NCI-H2029 (cell line): ENCODE data around the gene MEIS1.
A peak's percentile ranks its signal among the peaks of the same experiment; 100 is the strongest.

Experiments
- DNase-seq: peaks from one replicate; lab custom pipeline; 2025; lab: John Stamatoyannopoulos, UW

Gene MEIS1

DNA sequence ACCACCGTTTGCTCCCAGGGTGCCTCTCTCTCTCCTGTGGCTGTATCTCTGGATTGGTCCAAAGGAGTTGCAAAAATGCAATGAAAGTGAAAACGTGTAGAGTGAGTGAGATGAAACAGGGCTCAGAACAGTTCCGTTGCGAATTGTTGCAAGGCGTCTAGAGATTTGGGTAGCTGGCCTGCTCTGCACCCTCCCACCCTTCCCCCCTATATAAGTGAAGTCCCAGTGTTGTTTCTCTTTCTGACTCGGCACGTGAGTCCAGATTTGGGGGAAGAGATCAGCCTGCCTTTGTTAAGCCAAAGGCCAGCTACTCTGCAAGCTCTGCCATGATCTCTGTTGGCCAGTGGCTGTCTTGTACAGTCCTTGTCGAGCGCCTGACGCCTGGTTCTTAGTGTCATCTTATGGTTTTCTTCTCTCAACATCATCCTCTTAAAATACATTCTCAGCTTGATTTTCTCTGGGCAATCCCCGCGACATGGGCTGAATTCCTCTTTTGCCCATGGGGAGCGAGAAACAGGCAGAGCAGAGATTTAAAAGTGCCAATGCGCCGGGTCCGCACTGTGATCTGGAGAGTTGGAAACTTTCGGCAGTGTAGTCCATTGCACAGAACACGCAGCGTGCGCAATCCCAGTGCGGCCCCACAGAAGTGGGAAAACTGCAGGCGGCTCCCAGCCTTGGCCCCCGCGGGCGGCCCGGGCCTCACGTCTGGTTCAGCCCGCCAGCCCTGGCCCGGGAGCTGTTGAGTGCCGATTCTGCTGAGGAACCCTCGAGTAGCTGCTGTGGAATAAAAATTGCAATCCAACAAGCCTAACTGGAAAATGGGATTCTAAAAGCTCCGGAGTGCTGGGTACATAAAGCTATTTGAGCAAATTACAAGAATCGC is 9.3 kb downstream of the MEIS1 start:
- no peak for DNase-seq

DNA sequence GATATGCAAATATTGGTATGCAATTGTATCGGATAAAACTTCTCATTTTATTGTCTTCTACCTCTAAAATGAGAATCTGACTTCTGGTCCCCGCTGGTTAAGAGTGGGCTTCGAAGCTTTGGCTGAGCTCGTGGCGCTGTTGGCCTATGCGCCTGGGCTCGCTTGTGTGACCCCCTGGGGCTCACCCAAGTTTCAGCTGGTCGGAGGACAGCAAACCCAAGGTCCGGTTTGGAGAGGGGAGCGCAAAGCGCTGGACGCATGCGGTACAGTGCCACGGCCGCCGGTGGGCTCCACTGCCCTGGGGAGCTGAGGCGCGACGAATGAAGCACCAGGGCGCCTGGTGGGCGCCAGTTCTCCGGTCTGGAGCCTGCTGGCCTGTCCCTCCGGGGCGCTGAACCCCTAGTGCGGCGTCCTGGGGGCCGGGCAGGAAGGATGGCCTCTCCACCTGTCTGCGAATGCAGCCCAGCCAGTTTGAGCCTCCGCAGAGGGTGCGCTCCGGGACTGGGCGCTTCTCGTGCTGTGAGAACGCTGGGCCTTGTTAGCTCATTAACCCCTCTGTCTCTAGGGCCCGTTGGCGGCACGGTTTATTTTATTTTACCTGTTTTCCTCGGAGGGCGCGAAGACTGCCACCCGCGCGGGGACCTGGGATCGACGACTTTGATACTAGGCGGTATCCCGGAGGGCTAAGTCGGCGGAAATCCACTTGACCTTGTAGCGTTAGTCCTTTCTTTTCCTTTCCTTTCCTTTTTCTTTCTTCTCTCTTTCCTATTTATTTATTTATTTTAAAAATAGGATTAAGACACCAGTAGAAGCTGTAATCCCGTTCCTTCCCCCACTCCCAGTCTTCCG is 10.4 kb downstream of the MEIS1 start:
- no peak for DNase-seq

DNA sequence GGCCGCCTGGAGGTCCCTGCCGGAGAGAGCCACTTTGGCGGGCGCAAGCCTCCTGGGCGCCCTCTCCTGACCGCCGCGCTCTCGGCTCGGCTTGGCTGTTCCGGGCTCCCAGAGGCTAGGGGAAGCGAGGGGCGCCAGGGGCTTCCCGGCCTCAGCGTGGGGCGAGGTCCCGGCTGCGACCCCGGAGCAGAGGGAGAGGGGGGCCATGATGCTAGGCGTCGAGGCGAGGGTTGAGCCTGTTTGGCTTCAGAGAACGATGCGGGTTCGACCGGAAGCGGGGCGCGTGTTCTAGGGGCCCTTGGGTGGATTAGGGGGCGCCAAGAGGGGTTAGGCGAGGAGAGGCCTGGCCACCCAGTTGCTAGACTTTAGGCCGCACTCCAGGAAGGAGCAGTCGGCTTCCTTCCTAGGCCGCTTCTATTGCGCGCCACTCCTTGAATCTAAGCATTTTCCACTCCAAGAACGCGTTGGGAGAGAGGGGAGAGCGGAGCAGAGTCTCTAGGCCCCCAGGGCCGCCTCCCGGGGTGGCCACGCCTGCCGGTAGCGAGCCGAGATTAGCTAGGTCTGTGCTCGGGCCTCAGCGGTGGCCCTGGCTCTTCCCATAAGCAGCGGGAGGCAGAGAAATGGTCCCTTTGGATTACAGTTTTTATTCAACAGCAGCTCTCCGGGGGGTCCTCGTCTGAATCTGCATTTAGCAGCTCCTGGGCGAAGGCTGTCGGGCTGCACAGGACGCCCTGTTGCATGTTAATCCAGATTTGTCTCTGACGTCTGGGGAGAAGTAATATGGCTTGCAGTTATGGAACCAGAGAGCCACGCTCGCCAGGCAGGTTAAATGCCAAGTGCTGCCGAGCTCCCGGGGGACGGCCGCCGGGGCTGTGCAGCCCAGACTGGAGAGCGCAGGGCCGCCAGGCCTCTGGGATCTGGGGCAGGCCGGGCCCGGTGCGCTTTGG is 11.3 kb downstream of the MEIS1 start:
- DNase-seq, result no peak

DNA sequence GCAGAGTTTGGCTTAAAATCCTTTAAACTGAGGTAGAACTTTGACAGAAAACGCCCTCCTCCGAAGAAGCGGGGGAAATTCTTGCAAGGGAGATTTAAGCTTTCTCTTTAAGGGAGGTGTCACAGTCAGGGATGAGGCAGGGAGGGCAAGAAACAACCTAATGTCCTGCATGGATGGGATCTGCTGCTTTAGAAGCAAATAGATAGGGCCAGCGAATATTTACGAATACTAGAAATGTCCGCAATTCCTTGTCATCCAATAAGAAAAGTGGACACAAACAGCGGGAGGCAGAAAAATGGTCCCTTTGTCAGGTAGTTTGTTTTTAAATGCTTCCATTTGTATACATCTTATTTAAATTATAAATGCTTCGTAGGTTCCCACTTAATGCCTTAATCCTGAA is 12.0 kb downstream of the MEIS1 start:
- no peak for DNase-seq

DNA sequence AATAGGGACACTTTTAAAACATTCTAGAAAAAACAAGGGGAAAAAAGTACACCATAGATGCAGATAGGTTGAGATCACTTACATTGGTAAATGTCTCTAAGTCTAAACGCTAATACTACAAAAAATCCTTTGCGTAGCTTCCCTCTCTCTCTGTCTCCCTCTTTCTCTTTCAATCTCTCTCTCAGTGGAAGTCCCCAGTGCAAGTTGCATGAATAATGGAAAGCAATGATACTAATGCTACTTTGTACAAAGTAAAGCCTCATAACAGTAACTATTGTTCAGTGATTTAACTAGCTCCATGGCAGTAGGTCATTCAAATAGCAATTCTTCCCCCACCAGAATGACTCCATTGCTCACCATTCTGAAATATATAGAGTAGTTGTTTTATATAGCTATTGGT is 12.8 kb downstream of the MEIS1 start:
- DNase-seq, result no peak

DNA sequence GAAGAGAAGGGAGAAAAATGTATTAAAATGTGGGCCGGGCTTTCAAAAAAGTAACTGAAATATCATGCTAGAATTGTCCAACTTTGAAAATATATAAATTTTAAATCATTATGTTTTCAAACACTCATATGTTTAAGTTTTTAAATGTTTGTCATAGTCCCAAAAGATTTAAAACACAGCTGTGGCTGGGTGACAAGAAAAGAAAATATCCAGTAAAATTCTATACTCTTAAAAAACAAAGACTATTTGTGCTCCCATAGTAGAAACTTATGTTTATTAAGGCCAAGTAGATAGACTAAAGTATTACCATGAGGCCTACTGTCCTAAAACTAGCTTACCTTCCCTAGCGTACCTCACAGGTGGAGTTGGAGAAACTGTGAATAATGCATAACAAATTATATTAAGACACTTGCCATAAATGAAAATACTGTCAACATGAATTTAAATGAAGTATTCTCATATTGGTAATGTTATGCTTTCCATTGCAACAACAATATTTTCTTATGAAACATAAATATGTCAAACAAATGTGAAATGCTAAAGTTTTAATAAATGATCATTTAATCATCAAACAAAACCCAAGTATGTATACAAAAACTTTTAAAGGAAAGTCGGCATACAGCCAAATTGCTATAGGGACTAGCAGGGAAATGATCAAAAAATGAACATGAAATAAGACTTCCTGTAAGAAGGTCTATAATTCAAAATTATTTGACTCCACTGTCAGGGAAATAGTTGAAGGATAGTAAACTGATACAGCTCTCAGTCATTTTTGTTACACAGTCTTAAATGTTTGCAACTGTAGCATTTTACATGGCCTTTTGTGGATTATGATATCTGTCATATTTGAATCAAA is 13.4 kb downstream of the MEIS1 start:
- DNase-seq, result no peak

DNA sequence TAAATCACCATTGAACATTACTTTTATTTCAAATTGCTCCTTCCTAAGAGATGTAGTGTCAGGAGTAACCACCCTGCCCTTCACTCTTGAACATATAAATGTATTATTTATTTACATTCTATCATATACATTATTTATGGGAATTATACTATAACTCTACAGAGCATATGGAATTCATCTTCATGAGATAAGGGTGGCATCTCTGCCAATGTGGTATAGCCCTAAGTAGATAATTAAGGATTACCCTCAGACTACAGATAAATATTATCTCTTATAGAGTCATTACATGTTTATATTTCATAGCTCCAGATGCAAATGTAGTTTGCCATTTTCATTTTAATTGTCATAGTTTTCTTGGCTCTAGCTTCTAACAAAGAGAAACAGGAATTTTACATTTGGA is 17.3 kb downstream of the MEIS1 start:
- no peak for DNase-seq

DNA sequence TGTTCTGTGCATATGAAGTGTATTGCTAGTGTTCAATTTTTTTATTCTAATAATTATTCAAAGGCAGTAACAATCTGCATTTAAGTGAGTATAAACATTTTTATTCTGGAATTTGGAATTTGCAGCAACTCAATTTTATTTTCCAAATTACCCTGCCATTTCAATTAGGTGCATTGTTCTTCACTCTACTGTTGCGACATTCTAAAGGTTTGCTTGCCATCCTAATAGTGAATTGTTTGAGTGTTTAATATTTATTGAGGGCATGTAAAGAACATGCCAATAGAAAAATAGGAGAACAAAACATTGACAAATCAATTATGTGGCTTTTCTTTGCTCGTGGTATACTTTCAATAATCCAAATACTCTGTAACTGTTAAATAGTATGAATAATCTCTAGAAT is 18.0 kb downstream of the MEIS1 start:
- no peak for DNase-seq

DNA sequence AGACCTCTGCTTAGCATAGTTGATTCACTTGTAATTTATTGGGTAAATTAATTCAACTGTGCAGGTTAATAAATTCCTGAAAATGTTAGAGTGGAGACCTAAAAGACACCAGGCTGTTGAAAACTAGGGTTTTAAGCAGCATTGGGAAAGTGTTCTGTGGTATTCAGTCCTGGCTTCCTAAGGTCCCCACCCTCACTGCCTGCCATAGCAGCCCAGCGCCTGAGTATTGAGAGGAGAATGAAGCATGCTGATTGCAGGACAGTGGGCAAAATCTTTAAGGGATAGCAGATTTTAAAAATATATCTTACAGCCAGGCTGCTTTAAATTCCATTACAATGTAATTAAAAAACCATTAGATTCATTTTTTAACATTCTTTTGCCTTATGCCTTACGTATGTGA is 20.6 kb downstream of the MEIS1 start:
- DNase-seq, result no peak

DNA sequence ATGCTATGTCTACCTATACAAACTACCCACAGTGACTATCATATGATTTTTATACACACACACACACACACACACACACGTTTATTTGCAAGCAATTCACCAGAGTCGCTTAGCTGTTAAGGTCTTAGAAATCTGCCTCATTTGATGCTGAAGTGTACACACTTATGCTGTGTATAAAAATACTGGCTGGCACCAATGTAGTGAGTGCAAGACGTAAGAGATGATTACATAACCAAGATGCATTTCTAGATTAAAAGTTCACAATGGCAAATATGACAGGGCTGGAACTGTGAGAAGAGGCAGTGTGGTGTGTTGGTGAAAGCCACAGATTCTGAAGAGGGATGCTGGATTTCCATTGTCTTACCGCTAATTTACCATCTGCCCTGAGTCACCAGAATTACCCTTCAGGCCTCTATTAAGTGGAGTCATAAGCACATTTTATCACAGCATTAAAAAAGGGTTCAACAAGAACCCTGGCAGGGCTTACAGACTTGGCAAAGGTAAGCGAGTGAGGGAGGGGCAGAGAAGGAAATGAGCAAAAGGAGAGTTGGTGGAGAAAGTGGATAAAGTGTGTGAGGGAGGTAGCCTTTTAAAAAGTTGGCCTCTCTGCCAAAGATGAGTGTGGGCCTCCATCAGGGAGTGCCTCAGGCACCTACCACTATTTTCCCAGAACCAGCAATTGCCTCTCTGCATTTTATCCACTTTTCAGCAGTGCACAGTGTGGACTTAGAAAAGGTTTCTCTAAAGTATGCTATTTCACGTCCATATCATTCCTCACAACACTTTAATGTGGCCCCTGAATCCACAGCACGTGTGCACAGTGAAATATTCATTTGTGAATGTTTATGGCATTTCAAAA is 21.5 kb downstream of the MEIS1 start:
- DNase-seq, result peak; percentile 1

DNA sequence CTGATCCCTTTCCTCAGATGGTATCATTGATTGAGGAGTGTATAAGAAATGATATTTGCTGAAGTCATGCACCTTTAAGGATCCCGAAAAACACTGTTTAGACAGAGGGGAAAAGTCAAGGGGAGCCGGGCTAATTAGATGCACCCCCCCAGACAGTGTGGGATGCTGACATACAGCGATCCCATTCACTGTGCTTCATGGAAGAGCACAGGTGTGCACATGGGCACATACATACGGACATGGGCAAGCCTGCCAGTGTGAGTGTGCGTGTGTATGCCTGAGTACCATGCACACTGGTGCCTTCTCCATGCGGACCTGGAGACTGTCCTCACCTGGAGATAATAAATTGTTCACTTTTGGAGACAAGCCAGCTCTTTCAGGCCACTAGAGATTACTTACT is 22.6 kb downstream of the MEIS1 start:
- no peak for DNase-seq

DNA sequence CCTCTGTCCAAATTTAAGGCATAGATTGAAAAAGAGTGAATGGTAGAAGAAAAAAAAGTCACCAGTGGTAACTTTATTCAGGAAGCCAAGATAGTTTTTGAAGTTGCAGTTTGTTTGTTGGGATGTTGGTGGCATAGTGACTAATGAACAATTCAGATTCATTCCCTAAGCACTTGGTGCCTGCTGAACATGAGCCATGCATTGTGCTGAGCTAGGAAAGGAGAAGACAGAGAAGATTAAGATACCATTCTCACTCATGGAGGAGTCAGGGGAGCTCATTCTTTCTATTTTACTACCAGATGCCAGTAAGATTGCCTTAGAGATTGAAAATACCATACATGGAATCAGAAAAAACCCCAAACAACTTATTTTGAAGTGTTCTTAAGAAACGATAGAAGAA is 25.1 kb downstream of the MEIS1 start:
- DNase-seq, result no peak

DNA sequence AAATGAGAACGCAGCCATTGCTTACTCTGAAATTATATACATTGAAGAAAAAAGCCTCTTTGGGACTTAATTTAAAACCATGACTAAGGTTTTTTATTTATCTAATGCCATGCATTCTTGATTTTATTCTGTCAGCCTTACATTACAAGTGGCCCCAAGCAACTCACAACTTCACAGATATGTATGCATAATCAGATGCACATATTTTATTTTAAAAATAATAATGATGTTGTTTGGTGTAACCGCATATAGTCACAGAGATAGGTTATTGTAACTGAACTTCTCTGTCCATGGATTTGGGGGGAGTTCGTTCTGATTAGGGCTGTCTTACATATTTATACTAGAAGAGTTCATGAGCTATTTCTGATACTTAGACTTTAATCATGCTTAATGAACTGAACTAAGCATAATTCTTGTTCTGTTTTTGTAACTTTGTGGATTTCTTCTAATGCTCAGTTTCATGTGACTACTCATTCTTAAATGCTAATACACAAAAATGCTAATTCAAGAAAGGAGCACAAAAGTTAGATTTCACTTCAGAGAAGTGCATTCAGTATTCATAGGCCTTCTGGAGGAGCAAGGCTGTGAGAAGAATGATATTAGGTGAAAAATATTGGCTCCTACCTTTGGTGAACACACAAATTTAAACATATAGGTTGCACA is 26.2 kb downstream of the MEIS1 start:
- no peak for DNase-seq

DNA sequence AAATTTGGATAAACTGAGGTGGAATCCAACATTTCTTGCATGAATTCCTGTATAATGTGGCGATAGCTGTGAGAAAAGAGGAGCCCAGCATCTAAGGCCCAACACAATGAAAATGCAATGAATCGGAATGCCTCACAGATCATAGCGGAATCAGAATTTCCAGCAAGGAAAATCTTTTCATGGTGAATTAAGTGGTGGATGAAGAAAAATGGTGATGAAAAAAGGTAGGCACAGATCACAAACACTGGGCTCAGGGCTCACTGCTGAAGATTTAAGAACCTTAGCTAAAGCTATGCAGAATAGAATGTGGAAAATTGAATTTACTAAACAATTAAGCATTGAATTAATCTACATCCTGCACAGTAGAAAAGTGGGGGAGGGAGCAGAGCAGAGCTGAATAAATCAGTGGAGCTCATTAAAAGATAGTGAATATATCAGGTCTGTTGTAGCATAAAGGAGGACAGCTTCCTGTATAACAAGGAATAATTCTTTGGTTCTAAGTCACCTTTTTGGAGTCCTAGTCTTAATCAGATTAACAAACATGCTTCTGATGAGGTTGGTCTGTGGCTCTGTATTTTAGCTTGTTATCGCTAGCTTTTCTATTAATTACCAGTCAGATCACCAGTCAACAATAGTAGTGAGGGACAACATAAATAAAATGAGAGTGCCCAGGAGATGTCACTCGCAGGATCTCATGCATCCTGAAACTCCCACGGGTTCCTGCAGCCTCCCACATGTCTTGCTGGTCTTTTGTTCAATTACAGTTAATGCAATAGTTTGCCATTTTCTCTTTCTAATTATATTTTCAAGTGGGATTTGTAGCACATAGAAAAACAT is 27.0 kb downstream of the MEIS1 start:
- DNase-seq, result no peak

DNA sequence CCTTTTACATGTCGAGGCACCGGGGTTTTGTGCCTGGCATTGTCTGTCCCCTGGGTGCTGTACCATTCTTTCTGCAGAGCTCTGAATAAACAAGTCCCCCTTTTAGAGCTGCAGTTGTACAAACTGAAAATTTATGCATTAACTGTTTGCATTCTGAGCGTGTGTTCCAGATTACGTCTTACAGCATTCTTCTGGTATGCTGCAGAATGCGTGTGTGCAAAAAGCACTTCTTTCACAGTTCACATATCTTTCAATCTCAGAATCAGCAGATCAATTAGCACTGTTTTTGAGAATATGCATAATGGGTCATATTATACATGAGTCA is 27.5 kb downstream of the MEIS1 start:
- DNase-seq, result no peak

DNA sequence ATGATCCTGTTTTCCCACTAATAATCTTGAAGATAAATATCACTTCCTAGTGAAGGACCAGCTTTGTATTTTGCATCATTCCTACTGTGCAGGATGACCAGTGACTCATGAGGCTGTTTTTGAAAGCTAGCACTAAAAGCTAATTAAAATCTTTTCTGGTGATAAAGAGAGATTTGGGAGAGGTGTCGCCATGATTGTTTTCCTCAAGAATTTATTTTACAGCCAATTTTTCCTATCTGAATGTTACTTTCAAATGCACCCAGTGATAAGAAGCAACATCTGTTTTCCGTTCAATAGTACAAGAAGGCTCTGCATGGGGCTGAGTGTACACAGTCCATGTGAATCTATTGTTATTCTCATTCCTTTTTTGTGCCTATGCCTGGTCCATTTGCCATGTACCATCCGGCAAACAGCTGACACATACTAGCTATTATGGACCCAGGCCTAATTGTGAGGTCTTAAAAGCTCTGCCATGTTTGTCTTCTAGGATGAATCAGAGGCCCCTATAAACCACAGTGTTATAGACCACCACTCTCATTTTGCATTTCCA is 28.4 kb downstream of the MEIS1 start:
- no peak for DNase-seq

DNA sequence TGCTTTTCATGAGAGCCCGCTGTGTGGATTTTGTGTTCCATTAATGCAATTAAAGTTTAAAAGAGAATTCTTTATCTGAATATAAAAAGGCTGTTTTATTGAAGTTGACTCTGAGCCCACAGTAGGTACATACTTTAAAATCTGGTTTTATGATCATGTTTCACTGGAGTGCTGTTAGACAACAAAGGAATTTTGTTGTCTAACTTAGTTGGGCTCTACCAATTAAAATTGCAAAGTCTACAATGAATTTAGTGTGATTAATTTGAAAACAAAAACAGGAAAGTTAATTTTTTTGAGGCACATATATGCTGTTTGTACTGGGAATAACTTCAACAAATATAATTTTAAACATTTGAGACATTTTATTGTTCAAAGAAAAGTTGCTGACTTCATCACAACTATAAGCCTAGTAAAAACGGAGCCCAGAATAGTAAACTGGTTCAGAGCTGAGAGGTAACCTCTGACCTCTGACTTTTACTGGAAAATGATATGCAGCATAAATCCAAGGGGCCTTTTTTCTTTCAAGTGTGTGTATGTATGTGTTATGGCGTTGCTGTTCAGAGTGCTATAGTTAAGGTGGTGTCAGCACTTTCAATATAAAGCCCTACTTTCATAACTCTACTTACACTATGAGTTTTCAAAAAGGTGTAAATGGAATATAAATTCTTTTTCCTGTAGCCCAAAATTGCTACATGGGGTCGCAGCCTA is 30.2 kb downstream of the MEIS1 start:
- DNase-seq, result no peak

DNA sequence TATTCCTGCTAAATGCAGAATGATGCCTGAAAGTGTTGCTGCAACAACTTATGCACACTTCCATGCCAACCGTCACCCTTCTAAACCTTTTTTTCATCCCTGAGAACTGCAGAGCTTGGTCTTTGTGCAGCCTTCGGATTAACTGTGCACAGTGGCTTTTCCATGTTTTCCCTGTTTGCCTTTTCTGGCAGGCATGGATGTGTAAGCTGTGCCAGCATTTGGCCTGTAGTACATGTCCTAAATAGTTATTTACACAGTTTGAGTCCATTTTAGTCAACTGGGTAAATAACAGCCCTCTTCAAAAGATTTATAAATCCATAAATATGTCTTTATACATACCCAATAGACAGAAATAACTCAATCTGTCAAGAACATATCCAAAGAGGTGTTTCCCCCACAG is 31.5 kb downstream of the MEIS1 start:
- DNase-seq, result no peak
